ENCODE data around the gene BRMS1.

The BRMS1 gene

DNA sequence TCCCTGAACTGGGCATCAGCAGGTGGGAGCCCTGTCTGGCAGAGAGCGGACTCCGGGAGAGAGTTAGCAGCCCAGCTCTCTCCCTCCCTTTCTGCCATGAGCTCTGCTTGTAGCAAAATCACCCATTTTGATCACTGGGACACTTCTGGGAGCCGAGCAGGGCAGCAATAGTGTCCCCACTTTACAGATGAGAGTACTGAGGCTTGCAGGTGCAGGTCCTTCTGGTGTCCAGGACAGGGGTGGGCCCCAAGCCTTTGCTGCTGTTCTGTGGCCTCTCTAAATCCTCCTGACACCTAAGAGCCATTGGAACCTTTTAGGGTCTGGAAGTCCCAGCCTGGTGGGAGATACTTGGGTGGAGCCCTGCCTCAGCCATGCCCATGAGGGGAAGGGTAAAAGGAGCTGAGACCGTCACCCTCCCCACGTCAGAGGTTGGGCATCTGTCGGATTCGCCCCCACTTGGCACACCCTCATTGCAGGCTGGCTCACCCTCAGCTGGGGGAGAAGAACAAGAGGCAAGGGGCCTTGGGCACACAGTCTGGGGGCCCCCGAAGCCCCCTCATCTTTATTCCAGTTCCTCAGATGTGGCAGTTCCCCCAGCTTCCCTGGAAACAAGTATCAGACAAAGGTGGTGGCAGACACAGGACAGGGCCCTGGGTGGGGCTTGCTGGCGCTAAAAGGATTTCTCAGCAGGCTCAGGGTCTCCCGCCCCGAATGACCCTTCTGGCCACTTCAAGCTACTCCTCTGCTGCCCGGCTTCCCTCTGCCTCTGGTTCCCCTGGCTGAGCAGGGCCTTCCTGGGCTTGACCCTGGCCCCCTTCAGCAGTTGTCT lies 13.1 kb downstream of the BRMS1 start:
- Histone ChIP-seq H3K4me2 (no peak overlapping the region), H3K36me3 (no peaks in the 10 kb centered on the region), H3K27me3 (no peaks in the 10 kb centered on the region), H3K4me1 (peaks cover 92% of the 10 kb centered on the region), H4K20me1 (no peaks in the 10 kb centered on the region), H3K4me3 (no peak overlapping the region), H3K9me3 (no peaks in the 10 kb centered on the region), H3K27ac (peak overlapping the region; percentile 35; the same call in 1 of the 2 replicates), H3K9ac (peak overlapping the region; percentile 29)
- TF ChIP-seq Cebpa-rat (IDR thresholded peaks at IDR 0.05): no peak

DNA sequence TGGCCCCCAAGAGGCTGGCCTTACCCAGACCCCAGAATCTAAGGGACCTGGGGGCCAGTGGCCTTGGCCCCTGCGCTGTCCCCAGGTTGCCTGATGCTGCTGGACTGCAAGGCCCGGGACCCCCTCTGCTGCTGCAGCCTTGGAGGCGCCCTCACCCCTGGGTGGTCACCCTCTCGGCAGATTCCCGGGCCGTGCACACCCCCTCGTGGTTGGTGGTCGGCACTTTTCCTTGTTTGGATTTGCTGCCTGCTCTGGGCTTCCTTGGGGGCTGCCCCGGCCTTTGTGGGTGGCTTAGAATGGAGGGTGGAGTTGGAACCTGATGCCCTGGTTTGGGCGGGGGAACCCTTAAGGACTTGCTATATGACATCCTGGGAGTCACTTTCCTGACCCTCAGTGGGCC lies 14.0 kb downstream of the BRMS1 start:
- H3K36me3 ChIP-seq: no peaks in the 10 kb centered on the region
- no peaks in the 10 kb centered on the region for H3K9me3 ChIP-seq
- H3K4me3 ChIP-seq: no peak overlapping the region
- no peak overlapping the region; the same call in 1 of the 2 replicates for H3K4me2 ChIP-seq
- no peak overlapping the region; the same call in 1 of the 2 replicates for H3K9ac ChIP-seq
- H3K4me1 ChIP-seq: peaks cover 89% of the 10 kb centered on the region
- no peaks in the 10 kb centered on the region for H3K27me3 ChIP-seq
- H3K27ac ChIP-seq: 0 out of 2 replicates have a peak overlapping the region, but pooled peaks have one; percentile 35
- no peak for TF ChIP-seq Cebpa-rat (IDR thresholded peaks at IDR 0.05)
- no peaks in the 10 kb centered on the region for H4K20me1 ChIP-seq

DNA sequence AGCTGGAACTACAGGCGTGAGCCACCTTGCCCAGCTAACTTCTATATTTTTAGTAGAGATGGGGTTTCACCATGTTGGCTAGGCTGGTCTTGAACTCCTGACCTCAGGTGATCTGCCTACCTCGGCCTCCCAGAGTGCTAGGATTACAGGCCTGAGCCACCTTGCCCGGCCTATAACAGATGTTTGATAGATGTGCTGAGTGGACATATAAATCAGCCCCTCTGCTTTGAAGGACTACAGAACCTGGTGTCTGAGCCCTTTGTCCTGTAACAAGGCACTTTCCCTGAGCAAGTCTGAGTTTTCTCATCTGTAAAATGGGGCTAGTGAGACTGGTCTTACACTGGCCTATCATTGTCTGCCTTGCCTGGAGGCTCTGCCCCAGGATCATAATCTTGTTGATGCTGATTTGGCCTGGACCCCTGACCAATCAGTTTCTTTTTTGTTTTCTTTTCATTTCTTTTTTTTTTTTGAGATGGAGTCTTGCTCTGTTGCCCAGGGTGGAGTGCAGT lies 15.7 kb downstream of the BRMS1 start:
- H3K9ac ChIP-seq: peak overlapping the region; percentile 84; the same call in 1 of the 2 replicates
- peak overlapping the region; percentile 98 for H3K4me2 ChIP-seq
- no peaks in the 10 kb centered on the region for H4K20me1 ChIP-seq
- H3K9me3 ChIP-seq: no peaks in the 10 kb centered on the region
- no peak overlapping the region for H3K4me3 ChIP-seq
- no peak for TF ChIP-seq Cebpa-rat (IDR thresholded peaks at IDR 0.05)
- H3K27me3 ChIP-seq: no peaks in the 10 kb centered on the region
- no peaks in the 10 kb centered on the region for H3K36me3 ChIP-seq
- peaks cover 89% of the 10 kb centered on the region for H3K4me1 ChIP-seq
- peak overlapping the region; percentile 98 for H3K27ac ChIP-seq

DNA sequence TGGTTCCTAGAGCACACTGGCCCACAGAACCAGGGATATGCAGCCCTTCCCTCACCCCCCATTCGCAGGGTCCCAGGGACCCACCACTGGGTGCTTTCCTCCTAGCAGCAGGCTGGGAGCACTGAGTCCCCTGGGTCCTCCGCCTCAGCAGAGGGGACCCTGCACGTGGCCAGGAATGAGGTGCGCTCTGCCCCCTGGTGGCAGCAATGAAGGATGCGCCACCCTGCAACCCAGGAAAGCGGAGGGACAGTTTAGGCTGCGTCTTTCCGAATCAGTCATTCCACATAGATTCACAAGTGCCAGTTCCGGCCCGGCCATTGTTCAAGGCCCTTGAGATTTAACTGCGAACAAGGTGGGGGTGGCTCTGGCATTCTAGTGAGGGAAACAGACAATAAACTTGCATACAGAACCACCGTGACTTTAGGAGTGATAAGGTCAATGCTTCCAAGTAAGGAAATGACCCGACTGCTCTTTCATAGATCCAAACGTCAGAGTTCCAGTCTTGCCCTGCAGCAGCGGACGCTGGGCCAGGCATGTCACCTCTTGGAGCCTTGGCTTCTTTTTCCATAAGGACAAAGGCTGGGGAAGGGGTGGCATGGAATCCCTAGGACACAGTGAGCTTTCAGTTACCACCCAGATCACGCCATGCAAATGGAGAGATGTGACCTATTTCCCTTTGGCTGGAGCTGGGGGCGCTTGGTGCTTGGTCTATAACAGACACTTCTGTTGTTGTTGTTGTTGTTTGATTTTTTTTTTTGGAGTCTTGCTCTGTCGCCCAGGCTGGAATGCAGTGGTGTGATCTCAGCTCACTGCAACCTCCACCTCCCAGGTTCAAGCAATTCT lies 16.4 kb downstream of the BRMS1 start:
- Histone ChIP-seq H3K27me3 (no peaks in the 10 kb centered on the region), H4K20me1 (no peaks in the 10 kb centered on the region), H3K36me3 (no peaks in the 10 kb centered on the region), H3K9me3 (no peaks in the 10 kb centered on the region), H3K4me3 (peak overlapping the region; percentile 48; the same call in 1 of the 2 replicates), H3K4me1 (peaks cover 88% of the 10 kb centered on the region), H3K27ac (peak overlapping the region; percentile 98), H3K4me2 (peak overlapping the region; percentile 98), H3K9ac (peak overlapping the region; percentile 84)
- TF ChIP-seq Cebpa-rat (IDR thresholded peaks at IDR 0.05): no peak

DNA sequence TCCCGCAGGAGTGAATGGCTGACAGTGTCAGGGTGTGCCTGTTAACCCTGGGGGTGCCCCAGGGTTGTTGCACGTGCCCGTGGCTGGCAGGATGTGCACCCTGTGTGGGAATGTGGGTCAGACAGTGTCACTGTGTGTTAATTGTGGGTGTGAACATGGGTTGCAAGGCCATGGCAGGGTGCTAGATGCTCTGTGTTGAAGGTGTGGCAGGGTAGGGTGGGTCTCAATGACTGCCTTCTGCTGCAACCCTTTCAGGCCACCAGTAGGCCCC lies 16.9 kb downstream of the BRMS1 start:
- Histone ChIP-seq H3K4me1 (peaks cover 88% of the 10 kb centered on the region), H3K27me3 (no peaks in the 10 kb centered on the region), H3K36me3 (no peaks in the 10 kb centered on the region), H3K9me3 (no peaks in the 10 kb centered on the region), H3K9ac (peak overlapping the region; percentile 84), H3K4me2 (peak overlapping the region; percentile 98), H3K27ac (peak overlapping the region; percentile 98), H4K20me1 (no peaks in the 10 kb centered on the region), H3K4me3 (0 out of 2 replicates have a peak overlapping the region, but pooled peaks have one; percentile 48)
- TF ChIP-seq Cebpa-rat (IDR thresholded peaks at IDR 0.05): no peak

DNA sequence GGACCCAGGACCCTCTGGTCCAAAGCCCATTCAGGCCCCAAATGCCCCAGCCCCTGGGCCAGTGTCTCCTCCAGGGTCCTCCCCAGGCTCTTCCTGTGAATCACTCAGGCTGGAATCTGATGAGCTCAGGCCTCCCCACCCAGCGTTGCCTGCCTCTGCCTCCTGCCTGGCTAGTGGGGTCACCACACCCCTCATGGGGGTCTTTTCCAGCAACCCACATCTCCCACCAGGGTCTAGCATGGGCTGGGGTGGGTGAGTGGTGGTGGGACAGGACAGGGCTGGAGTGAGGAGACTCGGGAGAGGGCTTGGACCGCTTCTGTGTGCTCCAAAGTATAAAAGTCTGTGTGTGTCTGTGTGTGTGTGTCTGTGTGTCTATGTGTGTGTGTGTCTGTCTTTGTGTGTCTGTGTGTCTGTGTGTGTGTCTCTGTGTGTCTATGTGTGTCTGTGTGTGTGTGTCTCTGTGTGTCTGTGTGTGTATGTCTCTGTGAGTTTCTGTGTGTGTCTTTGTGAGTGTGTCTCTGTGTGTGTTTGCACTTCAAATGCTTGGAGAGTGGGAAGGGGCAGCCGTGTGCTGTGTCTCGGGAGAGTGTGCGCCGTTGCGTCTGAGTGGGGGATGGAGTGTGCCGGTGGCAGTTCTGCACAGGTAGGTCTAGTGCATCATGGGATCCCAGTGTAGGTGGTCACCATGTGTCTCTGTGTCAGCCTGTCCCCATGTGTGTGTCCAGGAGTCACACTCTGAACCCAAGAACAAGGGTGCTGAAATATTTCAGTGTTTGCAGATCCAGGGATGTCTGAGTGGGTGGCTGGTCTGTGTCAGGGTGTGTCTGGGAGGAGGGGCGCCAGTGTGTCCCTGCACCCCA lies 17.5 kb downstream of the BRMS1 start:
- no peaks in the 10 kb centered on the region for H3K36me3 ChIP-seq
- H3K4me2 ChIP-seq: peak overlapping the region; percentile 98
- H3K4me3 ChIP-seq: peak overlapping the region; percentile 48
- H3K9me3 ChIP-seq: no peaks in the 10 kb centered on the region
- no peaks in the 10 kb centered on the region for H4K20me1 ChIP-seq
- no peaks in the 10 kb centered on the region for H3K27me3 ChIP-seq
- TF ChIP-seq Cebpa-rat (IDR thresholded peaks at IDR 0.05): no peak
- H3K9ac ChIP-seq: peak overlapping the region; percentile 84
- H3K27ac ChIP-seq: peak overlapping the region; percentile 98
- H3K4me1 ChIP-seq: peaks cover 89% of the 10 kb centered on the region

DNA sequence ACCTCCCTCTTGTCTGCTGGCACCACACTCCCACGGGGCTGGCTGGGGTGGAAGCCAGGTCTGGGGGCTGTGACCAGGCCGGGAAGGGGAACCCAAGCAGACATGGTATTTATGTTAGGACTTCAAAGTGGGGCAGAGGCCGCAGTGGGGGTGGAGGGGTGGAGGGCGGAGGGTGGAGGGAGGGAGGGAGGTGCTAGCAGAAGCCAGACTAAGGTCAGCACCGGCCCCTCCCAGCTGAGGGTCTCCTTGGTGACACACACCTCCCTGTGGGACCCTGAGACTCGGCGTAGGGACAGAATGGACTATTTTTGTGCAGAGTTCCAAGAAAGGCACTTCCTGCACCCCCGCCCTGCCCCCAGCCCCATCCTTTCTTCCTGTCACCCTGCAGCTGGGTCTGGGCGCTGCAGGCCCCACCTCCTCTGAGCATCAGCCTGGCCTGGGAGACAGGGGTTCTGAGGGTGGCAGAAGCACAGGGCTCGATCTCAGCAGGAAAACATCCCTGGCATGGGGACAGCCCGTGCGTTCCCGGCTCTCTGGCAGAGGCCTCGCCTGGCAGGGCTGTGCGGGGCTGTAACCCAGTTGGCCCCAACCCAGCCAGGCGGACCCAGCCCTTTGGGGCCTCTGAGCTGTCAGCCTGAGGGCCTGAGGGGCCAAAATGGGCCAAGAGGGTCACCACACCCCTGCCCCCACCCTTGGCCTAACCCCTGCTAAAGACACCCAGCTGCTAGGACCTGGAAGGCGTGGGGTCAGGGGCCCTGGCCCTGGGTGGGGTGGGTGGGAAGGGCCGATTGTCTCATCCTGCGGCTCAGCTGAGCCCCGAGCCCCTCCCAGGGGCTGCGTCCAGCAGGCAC lies 18.4 kb downstream of the BRMS1 start:
- peak overlapping the region; percentile 98 for H3K27ac ChIP-seq
- peaks cover 96% of the 10 kb centered on the region for H3K4me1 ChIP-seq
- H3K9me3 ChIP-seq: no peaks in the 10 kb centered on the region
- peak overlapping the region; percentile 84 for H3K9ac ChIP-seq
- no peaks in the 10 kb centered on the region for H3K27me3 ChIP-seq
- H3K4me3 ChIP-seq: peak overlapping the region; percentile 50
- TF ChIP-seq Cebpa-rat (IDR thresholded peaks at IDR 0.05): no peak
- no peaks in the 10 kb centered on the region for H4K20me1 ChIP-seq
- no peaks in the 10 kb centered on the region for H3K36me3 ChIP-seq
- peak overlapping the region; percentile 98 for H3K4me2 ChIP-seq

DNA sequence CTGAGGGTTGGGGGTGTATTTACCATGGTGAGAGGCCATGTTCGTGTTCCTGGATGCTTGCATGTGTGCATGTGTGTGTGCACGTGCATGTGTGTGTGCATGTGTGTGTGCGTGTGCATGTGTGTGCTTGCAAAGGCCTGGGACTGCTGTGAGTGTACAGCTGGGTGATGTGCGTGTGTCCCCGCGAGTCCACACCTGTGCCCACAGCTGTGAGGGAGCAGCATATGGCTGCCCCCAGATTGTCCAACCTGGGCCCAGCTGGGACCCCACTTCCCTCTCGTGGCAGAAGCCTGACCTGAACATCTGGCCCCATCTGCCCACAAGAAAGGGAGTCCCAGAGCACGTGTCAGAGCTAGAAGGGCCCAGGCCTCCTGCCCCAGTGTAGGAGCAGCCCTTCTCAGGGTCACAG lies 19.6 kb downstream of the BRMS1 start:
- H3K4me1 ChIP-seq: peaks cover 86% of the 10 kb centered on the region
- H3K4me3 ChIP-seq: peak overlapping the region; percentile 50
- TF ChIP-seq Cebpa-rat (IDR thresholded peaks at IDR 0.05): no peak
- peak overlapping the region; percentile 84 for H3K9ac ChIP-seq
- peak overlapping the region; percentile 98 for H3K4me2 ChIP-seq
- H3K36me3 ChIP-seq: no peaks in the 10 kb centered on the region
- H3K27ac ChIP-seq: peak overlapping the region; percentile 98
- H3K27me3 ChIP-seq: no peaks in the 10 kb centered on the region
- no peaks in the 10 kb centered on the region for H4K20me1 ChIP-seq
- peaks cover 2% of the 10 kb centered on the region; the same call in 1 of the 2 replicates for H3K9me3 ChIP-seq

Data from BLaER1 (cell line).